Globus pallidus (tissue), 1 donor: ENCODE measurements around the gene RSAD1.

Experiments used
- DNase-seq: peaks from one replicate; pipeline ENCODE4 v3.0.0-alpha.2; 2015; ENCODE audit warnings: low spot score

The RSAD1 gene

DNA sequence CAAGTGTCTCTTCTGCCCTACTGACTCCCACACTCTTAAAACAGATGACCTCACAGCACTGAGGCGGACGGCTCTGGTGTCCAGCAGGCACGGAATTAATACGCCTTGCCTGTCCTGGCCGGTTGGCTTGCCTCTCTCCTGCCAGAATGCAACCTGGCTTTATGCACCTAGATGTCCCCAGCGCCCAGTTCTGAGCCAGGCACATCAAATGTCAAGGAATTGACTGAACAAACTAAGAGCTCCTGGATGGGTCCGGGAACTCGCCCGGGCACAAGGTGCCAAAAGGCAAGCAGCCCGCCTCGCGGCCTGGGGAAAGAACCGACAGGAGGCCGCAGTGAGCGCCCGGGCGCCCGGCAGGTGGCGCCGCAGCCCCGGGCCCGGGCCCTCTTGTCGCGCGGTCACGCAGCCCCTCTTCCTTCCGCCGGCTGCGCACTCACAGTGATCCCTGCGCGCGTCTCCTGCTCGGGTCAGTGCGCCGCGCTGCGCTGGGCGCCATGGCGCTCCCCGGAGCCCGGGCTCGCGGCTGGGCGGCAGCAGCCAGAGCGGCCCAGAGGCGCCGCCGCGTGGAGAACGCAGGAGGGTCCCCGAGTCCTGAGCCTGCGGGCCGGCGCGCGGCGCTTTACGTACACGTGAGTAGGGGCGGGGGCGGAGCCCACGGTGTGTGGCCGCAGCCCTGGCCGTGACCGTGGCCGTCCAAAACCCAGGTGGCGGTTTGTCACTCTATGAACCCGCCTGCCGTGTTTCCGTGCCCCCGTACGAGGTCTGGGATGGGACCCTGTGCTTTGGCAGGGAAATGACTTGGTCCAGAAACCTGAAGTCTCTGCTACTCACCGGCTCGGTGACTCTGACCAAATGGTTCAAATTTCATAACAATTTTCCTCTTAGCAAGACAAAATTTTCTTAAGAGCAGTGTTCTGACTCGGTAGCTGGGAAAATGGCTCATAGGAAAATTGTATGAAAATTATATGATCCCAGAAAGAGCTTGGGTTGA is at the start of gene RSAD1:
Gene RSAD1 (plus strand): TSS at position 470 of the 991 bp plus-strand sequence. CDS start 25 bp downstream, at position 495.
- peak; percentile 82 for DNase-seq

DNA sequence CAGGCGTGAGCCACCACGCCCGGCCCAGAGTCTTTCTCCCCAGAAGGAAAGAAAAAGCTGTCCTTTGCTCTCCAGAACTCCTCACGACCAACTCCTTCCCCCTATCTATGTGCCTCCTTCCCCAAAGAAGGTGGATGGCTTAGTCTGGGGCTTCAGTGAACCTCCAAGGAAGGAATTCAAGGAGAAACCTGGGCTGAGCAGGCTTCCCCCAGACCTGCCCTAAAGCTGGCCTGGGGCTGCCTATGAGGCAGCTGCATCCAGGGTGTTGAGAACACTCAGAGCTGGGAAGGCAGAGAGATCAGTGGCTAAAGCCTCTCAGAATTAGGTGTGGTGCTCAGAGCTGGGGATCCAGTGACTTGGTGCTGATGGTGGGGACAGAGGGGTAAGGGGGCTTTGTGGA is 48.9 kb upstream of the RSAD1 start:
- no peak for DNase-seq

DNA sequence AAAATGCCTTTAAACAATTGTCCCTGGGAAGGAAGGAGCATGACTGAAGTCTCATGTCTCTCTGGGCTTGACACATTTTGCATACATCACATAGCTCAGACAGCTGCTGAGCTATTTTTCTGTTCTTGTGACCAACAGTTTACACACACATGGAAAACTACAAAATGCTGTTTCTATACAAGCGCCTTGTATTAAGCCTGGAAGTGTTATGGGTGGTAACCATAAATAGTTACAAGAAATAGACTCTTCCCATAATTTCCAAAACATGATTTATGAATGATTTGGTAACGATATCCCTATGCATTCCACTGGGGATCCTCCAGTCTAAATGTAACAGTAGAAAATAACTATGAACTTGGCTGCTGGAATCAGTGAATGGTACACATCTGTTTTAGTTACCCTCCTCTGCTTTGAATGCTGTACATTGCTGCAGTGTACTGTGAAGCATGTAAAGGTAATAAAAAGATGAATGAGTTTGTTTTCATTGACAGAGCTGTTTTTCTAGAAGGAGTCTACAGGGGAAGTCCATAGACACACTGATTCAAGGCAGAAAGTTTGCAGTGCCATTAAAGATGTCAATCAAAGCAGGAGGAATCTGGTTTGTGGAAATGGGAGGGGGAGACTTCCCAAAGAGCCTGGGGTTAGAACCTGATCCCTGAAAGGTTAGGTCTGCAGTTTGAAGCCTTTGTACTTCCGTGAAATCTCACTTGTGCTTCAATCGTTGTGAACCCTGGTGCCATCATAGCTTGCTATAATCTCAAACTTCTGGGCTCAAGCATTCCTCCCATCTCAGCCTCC is 47.6 kb upstream of the RSAD1 start:
- DNase-seq = no peak

DNA sequence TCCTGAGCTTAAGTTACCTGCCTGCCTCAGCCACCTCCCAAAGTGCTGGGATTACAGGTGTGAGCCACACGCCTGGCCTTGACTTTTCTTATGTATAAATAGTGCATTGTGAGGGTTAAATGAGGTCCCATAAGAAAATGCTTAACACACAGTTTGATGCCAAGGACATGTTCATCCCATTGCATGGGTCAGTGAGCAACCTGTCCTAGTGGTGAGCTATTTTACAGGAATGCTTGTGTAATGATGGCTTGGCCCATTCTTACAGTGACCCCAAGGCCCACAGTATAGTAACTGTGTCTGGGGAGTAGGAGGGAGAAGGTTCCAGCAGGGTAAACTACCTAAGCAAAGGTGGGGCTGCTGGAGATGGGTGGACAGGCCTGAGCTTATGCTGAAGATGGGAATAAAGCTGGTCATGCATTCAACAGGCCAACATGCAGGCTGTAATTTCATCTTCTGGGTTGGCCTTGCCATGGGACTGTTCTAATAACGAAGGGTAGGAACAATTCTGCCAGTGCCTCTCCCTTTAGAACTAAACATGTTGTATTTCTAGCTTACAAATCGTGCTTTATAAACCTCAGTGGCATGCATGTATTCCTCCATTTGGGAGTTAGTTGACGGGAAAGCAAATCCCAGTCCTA is 46.4 kb upstream of the RSAD1 start:
- no peak for DNase-seq

DNA sequence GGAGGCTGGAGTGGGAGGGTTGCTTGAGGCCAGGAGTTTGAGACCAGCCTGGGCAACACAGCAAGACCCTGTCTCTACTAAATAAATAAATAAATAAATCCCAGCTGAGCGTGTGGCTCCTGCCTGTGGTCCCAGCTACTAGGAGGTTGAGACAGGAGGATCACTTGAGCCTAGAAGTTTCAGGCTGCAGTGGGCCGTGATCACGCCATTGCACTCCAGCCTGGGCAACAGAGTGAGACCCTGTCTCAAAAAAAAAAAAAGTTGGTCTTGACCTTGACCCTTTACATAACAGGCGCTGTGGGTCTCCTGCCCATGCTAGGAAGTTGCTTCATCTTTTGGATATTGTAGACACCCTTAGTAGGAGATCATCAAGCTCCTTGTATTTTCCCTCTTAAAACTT is 41.3 kb upstream of the RSAD1 start:
- DNase-seq = no peak

DNA sequence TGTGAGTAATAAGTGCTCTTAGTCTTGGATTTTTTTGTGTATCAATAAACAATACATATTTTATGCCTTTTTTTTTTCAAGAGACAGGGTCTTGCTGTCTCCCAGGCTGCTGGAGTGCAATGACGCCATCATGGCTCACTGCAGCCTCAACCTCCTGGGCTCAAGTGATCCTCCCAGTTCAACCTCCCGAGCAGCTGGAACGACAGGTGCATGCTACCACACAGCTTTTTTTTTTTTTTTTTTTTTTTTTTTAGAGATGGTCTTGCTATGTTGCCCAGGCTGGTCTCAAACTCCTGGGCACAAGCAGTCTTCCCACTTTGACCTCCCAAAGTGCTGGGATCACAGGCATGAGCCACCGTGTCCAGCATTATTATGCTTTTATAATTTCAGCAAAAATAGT is 39.7 kb upstream of the RSAD1 start:
- no peak for DNase-seq

DNA sequence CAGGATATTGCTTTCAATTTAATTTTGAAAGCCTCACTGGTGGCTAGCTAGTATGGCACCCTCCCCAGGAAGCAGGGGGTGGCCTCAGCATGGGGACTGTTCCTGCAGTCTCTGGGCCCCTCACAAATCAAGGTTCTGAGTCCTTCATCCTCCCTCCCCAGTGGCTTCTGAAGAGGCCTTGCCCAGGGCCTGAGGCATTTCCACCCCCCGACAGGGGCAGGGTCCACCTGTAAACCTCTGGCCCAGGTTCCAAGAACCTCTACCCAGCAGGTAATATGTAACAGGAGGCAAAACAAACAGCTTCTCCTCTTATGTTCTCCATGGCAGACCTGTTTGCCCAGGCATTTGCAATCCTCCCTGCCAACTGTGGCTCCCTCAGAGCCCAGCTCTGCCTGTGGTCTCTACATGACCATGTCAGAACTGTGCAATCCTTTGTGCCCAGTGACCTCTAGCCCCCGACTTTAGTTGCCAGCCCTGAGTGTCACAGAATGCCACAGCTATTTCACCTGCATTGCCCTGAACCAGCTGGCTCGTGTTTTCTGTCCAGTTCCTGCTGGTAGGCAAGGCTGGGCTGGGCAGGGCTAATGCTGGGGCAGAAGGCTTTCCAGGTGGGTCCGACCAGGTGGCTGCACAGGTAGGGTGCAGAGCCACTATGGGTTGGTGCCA is 38.4 kb upstream of the RSAD1 start:
- no peak for DNase-seq

DNA sequence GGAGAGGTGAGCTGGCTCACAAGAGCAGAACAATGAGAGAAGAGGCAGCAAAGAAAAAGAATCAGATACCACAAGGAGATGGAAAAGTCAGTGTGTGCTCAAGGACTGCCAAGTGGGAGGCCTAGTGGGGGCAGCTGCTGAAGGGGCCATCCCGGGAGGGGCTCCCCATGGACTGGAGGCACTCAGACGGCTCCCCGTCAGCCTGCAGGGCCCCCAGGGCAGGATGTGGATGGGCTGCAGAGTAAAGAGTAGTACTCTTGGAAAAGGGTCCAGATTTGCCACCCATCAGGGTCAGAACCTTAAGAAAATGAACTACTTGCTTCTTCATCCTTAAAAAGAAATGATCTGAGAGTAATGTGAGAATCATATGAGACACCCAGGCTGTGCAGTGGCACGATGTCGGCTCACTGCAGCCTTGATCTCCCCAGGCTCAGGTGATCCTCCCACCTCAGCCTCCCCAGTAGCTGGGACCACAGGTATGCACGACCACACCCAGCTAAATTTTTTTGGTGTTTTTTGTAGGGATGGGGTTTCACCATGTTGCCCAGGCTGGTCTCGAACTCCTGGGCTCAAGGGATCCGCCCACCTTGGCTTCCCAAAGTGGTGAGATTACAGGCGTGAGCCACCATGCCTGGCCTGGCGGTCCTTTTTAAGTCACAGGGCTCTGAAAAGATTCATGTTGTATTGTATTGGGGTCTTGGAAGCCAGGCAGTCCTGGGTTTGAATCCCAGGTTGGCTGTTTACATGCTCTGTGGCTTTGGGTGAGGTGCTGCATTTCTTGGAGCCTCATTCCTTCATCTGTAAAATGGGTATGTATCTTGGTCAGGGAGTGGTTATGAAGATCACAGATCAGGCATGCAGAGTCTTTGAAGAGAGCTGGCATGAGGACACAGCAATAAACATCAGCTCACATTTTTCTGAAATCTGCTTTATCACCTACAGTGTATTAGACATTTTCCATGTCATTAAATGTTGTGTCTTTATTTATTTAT is 37.5 kb upstream of the RSAD1 start:
- DNase-seq = no peak

DNA sequence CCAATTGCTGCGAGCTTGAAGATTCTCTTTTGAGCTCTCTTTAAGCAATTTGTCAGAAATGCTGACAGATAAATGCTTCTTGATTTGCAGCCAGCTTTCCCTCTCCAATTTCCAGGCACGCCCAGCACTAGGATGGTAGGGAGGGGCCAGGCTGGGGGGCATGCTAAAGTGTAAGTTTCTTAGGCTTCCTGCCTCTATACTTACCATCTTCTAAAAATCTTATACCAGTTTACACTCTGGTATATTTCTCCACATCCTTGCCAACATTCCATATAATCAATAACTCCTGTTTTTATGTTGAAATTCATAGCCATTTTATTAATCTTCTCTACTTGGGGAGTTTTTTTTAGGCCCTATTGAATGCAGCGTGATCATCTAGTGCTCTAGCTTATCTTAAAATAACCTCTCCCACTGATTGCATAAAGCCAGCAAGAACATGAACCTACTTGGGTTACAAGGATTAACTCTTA is 35.1 kb upstream of the RSAD1 start:
- DNase-seq = no peak

DNA sequence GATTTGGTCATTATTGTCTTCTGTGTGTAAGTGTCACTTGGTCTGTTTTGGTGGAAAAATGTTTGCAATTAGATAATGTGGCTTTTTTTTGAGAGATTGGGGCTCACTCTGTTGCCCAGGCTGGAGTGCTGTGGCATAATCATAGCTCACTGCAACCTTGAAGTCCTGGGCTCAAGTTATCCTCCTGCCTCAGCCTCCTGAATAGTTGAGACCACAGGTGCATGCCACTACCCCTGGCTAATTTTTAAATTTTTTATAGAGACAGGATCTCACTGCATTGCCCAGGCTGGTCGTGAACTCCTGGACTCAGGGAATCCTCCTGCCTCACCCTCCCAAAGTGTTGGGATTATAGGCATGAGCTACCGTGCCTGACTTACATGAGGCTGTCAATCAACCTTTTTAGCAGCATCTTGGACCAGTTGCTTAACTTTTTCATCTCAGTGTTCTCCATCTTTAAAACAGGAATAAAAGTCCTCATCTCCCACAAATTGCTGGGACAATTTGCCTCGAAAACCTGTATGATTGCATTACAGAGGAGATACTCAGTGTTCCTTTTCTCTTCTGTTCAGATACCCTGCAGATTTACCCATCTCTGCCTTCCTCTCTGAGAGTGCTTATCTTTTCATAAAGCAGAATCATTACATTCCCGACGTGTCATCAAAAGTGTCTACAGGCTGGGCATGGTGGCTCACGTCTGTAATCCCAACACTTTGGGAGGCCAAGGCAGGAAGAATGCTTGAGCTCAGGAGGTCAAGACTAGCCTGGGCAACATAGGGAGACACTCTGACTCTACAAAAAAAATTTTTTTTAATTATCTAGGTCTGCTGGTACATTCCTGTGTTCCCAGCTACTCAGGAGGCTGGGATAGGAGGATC is 33.6 kb upstream of the RSAD1 start:
- DNase-seq = no peak

DNA sequence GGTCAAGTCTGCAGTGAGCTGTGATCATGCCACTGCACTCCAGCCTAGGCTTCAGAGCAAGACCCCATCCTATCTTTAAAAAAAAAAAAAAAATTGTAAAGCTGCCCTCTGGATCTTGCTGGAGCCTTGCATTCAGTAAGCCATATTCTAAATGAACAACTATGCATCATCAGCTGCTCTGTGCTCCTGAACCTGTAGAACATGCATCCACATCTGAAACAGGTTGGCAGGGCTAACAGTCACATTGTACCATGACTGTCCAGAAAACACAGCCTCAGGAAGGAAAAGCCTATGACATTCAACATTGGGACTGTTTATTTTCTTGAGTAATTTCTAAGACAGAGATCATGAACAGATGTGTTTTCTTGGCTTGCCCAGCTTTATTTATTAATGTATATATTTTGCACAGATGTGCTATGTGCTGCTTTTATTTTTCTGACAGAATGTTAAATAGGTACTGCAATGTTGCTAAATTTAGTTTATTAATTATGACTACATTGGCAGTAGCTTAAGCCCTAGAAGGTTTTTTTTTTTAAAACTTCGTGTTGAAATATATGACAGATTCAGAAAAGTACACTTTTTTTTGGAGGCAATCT is 32.8 kb upstream of the RSAD1 start:
- no peak for DNase-seq

DNA sequence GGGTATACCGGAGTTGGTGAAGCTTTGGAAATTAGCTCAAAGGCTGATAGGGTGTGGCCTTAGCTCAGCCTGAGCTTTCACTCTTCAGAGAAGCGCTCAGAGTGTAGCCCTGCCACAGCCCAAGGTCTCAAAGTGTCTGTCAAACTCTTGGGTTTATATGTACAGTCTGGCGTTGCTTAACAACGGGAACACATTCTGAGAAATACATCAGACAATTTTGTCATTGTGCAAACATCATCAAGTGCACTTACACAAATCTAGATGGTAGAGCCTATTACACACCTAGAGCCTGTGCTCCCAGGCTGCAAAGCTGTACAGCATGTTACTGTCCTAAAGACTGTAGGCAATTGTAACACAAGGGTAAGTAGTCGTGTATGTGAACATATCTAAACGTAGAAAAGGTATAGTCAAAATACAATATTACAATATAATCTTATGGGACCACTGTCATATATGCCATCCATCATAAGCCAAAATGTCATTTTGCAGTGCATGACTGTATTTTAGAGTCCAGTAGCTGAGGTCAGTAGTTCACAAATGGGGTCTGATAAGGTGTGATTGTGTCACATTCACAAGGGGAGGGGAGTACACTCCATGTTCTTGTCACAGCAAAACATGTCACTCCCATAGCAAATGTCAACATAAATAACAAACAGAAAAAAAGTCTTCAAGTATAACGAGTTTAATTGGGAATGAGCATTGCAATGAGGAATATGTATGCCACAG is 30.6 kb upstream of the RSAD1 start:
- DNase-seq = no peak

DNA sequence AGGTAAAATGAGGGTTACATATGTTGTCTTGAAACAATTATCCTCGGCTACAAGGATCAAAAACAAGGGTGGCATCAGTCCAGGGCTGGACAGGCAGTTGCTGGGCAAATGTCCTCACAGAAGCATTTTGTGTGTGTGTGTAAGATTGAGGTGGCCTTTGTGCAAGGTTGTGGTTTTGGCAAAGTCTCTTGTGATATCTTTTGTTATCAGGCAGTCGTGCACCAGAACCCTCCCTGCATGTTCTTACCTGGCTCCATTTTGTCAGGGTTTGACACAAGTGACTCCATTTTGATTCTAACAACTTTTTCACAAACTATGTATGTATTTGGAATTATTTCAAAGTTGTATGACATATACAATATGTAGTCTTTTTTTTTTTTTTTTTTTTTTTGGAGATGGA is 30.0 kb upstream of the RSAD1 start:
- no peak for DNase-seq

DNA sequence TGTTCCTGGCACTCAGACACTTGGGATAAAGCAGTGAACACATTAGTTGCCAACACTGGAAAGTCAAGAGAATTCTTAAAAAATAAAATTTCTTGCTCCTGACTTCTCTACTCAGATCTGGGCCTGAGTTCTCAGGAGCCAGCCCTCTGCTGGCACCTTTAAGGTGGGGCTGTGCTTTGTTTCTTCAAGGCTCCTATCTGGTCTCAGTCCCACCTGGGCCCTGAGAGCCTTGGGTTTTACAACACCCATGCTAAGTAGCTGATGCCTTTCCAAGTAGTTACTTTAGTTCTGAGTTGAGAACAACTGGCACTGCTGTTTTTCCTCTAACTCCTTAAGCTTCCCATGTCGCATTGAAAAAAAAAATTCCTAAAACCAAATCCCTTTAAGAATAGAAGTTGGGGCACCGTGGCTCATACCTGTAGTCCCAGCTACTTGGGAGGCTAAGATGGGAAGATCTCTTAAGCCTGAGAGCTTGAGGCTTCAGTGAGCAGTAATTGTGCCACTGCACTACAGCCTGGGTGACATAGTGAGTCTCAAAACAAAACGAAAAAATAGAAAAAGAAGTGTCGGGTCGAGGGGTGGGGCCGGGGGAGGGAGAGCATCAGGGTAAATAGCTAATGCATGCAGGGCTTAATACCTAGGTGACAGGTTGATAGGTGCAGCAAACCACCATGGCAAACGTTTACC is 26.6 kb upstream of the RSAD1 start:
- no peak for DNase-seq

DNA sequence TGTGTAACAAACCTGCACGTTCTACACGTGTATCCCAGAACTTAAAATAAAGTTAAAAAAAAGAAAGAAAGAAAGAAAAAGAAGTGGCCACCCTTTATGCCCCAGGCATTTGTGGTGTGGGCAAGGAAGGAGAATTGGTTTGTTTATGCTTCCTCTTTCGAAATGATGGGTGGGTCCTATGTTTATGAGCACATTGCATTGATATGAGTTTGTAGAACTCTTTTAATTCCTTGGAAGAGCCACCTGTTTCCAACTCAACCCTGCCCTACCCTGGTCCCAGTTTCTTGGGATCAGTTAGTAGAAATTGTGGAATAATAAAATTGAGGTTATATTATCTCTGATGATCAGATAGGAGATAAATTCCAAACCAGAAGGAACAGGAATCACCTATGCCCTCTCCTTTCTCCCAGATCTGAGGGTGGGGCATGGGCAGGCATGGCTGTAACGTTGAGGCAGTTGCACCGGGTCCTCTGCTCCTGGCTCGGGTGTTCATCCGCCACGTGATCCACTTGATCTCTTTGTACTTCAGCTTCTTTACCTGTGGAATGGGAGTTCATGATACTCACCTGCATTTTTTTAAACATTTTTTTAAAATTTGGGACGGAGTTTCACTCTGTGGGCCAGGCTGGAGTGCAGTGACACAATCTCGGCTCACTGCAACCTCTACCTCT is 25.9 kb upstream of the RSAD1 start:
- no peak for DNase-seq

DNA sequence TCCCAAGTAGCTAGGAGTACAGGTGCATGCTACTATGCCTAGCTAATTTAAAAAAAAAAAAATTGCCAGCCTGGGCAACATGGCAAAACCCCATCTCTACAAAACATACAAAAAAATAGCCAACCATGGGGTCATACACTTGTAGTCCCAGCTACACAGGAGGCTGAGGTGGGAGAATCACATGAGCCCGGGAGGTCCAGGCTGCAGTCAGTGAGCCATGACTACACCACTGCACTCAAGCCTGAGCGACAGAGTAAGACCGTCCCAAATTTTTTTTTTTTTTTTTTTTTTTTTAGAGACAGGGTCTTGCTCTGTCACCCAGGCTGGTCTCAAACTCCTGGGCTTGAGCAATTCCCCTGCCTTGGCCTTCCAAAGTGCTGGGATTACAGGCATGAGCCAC is 24.8 kb upstream of the RSAD1 start:
- DNase-seq = no peak

DNA sequence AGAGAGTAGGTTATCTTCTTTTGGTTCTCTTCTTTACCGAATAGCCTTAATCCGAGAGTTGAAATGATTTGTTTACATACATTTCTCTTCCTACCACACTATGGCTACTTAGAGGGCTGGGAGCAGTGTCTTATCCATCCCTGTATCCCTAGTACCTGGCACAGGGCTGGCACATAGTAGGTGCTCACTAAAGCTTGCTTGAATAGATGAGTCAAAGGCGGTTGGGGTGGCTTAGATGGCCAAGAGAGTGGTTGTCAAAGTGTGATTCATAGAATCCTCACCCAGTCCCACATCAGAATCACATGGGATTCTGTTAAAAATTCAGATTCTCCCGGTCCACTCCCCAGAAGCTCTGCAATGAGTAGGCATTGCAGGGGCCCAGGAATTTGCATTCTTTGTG is 21.0 kb upstream of the RSAD1 start:
- no peak for DNase-seq
